ENCODE measurements around the gene LRRC41. TPM values are rescaled to one million over a fixed set of nuclear protein-coding genes. Genes with fewer than 3 reads are reported as not detected.
A peak's percentile ranks its signal among the peaks of the same experiment; 100 is the strongest.

LRRC41 gene
- total and polyA plus RNA-seq, 12 donors = 15.4 to 52.5 (median 41.7) TPM

- intact Hi-C loops (cut with DNase I) = loop anchor here in 7 of 10 donors (5.0 to 10.0 kb wide), 2 partner anchors 42 to 100 kb away; partner anchors contain the start of genes LRRC41 (in 5 of the 7), UQCRH (in 5 of the 7) and RAD54L (in 3 of the 7)
- DNase-seq (no peak), ATAC-seq (no peak)
- WGBS, 2 donors = 83 to 85% methylated on average over 3 of the region's 3 CpGs
- Histone ChIP-seq H3K36me3 (peaks cover 0 to 58% (median 27%) of the 10 kb centered on the region in 9 donors), H3K9me3 (no peaks in the 10 kb centered on the region), H3K27me3 (no peaks in the 10 kb centered on the region), H3K4me3 (no peak overlapping the region), H3K27ac (no peak overlapping the region), H3K4me1 (peaks cover 0 to 37% (median 24%) of the 10 kb centered on the region in 9 donors)
- no peak for TF ChIP-seq CTCF (IDR thresholded peaks at IDR 0.05)
These were observed 41.1 kb upstream of the LRRC41 start for GRCh38 chr1:46344481-46344880.

- ATAC-seq (no peak), DNase-seq (no peak)
- peaks cover 0 to 38% (median 24%) of the 10 kb centered on the region in 9 donors for H3K4me1 ChIP-seq
- WGBS, 2 donors = 88 to 97% methylated on average over 4 of the region's 4 CpGs
- peaks cover 0 to 50% (median 23%) of the 10 kb centered on the region in 9 donors for H3K36me3 ChIP-seq
- no peaks in the 10 kb centered on the region for H3K9me3 ChIP-seq
- no peak for TF ChIP-seq CTCF (IDR thresholded peaks at IDR 0.05)
- H3K27me3 ChIP-seq = no peaks in the 10 kb centered on the region
- H3K4me3 ChIP-seq = no peak overlapping the region
- intact Hi-C loops (cut with DNase I) = loop anchor here in 7 of 10 donors (5.0 to 10.0 kb wide), 2 partner anchors 41 to 99 kb away; partner anchors contain the start of genes LRRC41 (in 5 of the 7), UQCRH (in 5 of the 7) and RAD54L (in 3 of the 7)
- H3K27ac ChIP-seq = peak overlapping the region in 4 of 10 donors; percentile 54 to 86 (median 67)
These were observed 40.3 kb upstream of the LRRC41 start for GRCh38 chr1:46343705-46344104.

- peak overlapping the region in 5 of 10 donors; percentile 52 to 86 (median 62) for H3K27ac ChIP-seq
- no peaks in the 10 kb centered on the region for H3K9me3 ChIP-seq
- WGBS, 2 donors = 66% methylated on average over 4 of the region's 4 CpGs
- ATAC-seq = peak in 1 of 8 donors; percentile 7
- H3K4me3 ChIP-seq = no peak overlapping the region
- no peak for TF ChIP-seq CTCF (IDR thresholded peaks at IDR 0.05)
- H3K27me3 ChIP-seq = no peaks in the 10 kb centered on the region
- intact Hi-C loops (cut with DNase I) = loop anchor here in 7 of 10 donors (5.0 to 10.0 kb wide), 2 partner anchors 41 to 99 kb away; partner anchors contain the start of genes LRRC41 (in 5 of the 7), UQCRH (in 5 of the 7) and RAD54L (in 3 of the 7)
- DNase-seq = no peak
- H3K4me1 ChIP-seq = peaks cover 0 to 38% (median 23%) of the 10 kb centered on the region in 9 donors
- H3K36me3 ChIP-seq = peaks cover 0 to 48% (median 23%) of the 10 kb centered on the region in 9 donors
These were observed 39.9 kb upstream of the LRRC41 start for GRCh38 chr1:46343351-46343695.

- TF ChIP-seq CTCF (IDR thresholded peaks at IDR 0.05) = no peak
- Histone ChIP-seq H3K36me3 (peaks cover 0 to 45% (median 23%) of the 10 kb centered on the region in 9 donors), H3K27me3 (no peaks in the 10 kb centered on the region), H3K4me1 (peaks cover 0 to 36% (median 21%) of the 10 kb centered on the region in 9 donors), H3K27ac (peak overlapping the region in 5 of 10 donors; percentile 52 to 86 (median 62)), H3K9me3 (no peaks in the 10 kb centered on the region), H3K4me3 (no peak overlapping the region)
- ATAC-seq (no peak), DNase-seq (no peak)
- intact Hi-C loops (cut with DNase I) = loop anchor here in 7 of 10 donors (5.0 to 10.0 kb wide), 2 partner anchors 41 to 98 kb away; partner anchors contain the start of genes LRRC41 (in 5 of the 7), UQCRH (in 5 of the 7) and RAD54L (in 3 of the 7)
- 68 to 75% methylated on average over 8 of the region's 8 CpGs for WGBS, 2 donors
These were observed 39.4 kb upstream of the LRRC41 start for GRCh38 chr1:46342677-46343350.
